Measurements from ENCODE around the gene ATRX. TPM values are rescaled to one million over a fixed set of nuclear protein-coding genes. Genes with fewer than 3 reads are reported as not detected.
"Not testable (repeated sequence)": the region's sequence is repeated elsewhere in the genome, so short reads cannot be mapped to it uniquely, and the experiment has no call there.

The ATRX gene
- 25.2 TPM for polyA plus RNA-seq (2012; ENCODE audit: insufficient read depth, insufficient read length)

- DNase-seq (ENCODE audit: low read depth, low spot score) = peak; percentile 83
- peak within 1 kb of the TSS; percentile 74 for H3K4me3 ChIP-seq (ENCODE audit: low read length)
Measured at GRCh38 chrX:77785486-77786364, at the start of gene ATRX. Gene ATRX, minus strand, starts transcription at chrX:77786216. Its CDS starts 215 bp downstream, at chrX:77786001.

GRCh38 chrX:77831544-77831943 lies 45.5 kb upstream of the ATRX start:
- H3K4me3 ChIP-seq (ENCODE audit: low read length); DNase-seq (ENCODE audit: low read depth, low spot score): not testable (repeated sequence)

DNA sequence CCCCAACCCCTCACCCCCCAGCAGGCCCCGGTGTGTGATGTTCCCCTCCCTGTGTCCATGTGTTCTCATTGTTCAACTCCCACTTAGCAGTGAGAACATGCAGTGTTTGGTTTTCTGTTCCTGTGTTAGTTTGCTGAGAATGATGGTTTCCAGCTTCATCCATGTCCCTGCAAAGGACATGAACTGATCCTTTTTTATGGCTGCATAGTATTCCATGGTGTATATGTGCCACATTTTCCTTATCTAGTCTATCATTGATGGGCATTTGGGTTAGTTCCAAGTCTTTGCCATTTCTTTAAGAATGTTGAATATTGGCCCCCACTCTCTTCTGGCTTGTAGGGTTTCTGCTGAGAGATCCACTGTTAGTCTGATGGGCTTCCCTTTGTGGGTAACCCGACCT lies 36.0 kb upstream of the ATRX start:
- H3K4me3 ChIP-seq (ENCODE audit: low read length); DNase-seq (ENCODE audit: low read depth, low spot score): not testable (repeated sequence)

GRCh38 chrX:77820091-77820727 lies 34.2 kb upstream of the ATRX start:
- DNase-seq (ENCODE audit: low read depth, low spot score) = no peak
- H3K4me3 ChIP-seq (ENCODE audit: low read length) = no peak overlapping the region

GRCh38 chrX:77814210-77814609 lies 28.2 kb upstream of the ATRX start:
- no peak for DNase-seq (ENCODE audit: low read depth, low spot score)
- H3K4me3 ChIP-seq (ENCODE audit: low read length) = no peak overlapping the region

GRCh38 chrX:77802201-77802600 lies 16.2 kb upstream of the ATRX start:
- no peak overlapping the region for H3K4me3 ChIP-seq (ENCODE audit: low read length)

DNA sequence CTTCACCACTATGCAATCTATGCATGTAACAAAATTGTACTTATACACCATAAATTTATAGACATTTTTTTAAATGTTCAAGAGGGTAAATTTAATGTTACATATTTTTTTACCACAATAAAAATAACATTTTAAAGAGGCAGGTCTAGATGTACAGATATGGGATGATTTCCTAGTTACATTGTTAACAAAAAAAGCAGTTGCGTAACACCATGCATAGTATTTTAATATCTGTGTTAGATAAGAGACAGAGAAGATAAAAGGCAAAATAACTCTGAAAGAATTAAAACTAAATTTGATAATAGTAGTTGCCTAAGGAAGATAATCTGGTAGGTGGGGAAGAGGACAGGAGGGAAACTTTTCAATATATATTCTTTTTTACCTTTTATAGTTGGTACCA lies 9.1 kb upstream of the ATRX start:
- H3K4me3 ChIP-seq (ENCODE audit: low read length) = no peak overlapping the region
- no peak for DNase-seq (ENCODE audit: low read depth, low spot score)

More at GRCh38 chrX:77802201-77802600, 16.2 kb upstream of the ATRX start:
- no peak for DNase-seq (ENCODE audit: low read depth, low spot score)

GRCh38 chrX:77793946-77794345 lies 7.9 kb upstream of the ATRX start:
- no peak overlapping the region for H3K4me3 ChIP-seq (ENCODE audit: low read length)
- DNase-seq (ENCODE audit: low read depth, low spot score) = no peak

DNA sequence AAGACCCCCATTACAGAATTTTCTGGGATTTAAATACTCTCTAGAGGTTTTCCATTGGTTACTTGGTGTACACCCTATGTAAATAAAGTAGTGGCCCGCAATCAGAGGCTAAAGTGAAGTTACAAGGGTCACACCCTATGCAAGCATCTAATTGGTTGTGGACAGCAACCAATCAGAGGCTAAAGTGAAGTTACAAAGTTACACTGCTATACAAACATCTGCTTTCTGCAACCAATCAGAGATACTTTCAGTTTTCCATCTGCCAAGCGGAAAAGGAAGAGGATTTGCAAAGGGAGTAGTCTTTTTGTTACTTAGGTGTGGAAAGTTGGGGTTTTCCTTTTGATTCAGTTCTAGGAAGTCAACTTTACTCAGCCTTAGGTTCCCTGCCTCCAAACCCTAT lies 2.0 kb upstream of the ATRX start:
- DNase-seq (ENCODE audit: low read depth, low spot score) = no peak
- no peak overlapping the region for H3K4me3 ChIP-seq (ENCODE audit: low read length)

DNA sequence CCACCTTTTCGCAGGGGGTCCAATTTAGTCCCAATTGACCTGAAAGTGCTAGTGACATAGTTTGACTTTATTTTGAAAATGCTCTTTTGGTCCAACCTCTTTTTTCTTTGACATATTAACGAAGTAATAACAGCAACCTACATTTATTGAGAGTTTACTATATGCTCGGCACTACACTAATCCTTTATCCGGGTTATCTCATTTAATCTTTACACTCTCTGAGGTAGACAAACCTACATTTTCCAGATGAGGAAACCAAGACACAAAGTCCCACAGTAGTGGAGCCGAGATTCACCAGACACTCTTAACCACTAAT lies 307 bp upstream of the ATRX start:
- DNase-seq (ENCODE audit: low read depth, low spot score) = no peak
- H3K4me3 ChIP-seq (ENCODE audit: low read length) = peak overlapping the region; percentile 74

DNA sequence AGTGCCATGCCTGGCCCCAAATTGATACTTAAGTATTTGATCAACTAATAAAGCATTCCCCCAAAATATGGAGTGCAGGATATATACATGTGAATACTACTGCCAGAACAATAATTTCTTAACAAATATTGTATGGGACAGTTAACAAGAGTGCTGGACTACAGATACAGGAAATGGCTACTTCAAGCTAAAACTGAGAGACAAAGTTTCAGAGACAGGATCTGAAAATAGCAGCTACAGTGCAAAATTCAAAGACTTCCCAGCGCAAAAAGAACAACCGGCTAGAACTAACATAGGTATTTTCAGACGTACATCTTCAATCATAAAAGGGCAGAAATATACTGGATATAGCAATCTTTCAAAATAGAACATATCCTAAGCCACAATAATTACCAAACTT lies 6.3 kb downstream of the ATRX start:
- DNase-seq (ENCODE audit: low read depth, low spot score) = no peak
- H3K4me3 ChIP-seq (ENCODE audit: low read length) = no peak overlapping the region

DNA sequence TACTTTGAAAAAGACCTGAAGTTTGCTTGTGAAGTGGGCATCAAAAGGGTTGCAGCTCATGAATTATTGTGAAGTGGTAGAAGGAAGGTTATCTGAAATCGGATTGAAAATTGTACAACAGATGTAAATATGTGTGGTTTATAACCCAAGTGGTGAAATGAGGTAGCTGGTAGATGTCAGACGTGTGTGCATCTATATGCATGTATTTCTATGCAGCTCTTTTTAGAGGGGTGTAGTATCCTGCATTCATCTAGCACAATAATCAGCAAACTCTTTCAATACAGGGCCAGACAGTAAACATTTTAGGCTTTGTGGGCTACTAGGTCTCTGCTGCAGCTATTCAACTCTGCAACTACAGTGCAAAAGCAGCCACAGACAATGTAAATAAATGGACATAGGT lies 9.4 kb downstream of the ATRX start:
- no peak for DNase-seq (ENCODE audit: low read depth, low spot score)
- H3K4me3 ChIP-seq (ENCODE audit: low read length) = no peak overlapping the region

- no peak overlapping the region for H3K4me3 ChIP-seq (ENCODE audit: low read length)
- no peak for DNase-seq (ENCODE audit: low read depth, low spot score)
Measured at GRCh38 chrX:77771601-77772000, 14.4 kb downstream of the ATRX start.

DNA sequence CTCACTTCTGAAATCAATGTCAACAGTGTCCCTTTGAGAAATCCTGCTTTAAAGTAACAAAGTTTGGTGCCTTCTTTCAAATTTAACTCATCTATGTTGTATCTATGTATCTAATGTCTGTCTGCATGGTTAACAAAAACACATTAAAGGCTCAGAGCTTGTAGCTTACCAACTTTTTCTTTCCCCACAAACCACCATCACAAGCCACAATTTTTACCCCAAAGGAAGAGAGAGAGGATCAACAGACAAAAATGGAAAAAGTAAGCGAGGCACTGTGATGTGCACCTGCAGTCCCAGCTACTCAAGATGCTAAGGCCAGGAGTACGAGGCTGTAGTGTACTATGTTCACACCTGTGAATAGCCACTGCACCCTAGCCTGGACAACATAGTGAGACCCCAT lies 17.2 kb downstream of the ATRX start:
- H3K4me3 ChIP-seq (ENCODE audit: low read length) = no peak overlapping the region
- DNase-seq (ENCODE audit: low read depth, low spot score) = peak; percentile 84

DNA sequence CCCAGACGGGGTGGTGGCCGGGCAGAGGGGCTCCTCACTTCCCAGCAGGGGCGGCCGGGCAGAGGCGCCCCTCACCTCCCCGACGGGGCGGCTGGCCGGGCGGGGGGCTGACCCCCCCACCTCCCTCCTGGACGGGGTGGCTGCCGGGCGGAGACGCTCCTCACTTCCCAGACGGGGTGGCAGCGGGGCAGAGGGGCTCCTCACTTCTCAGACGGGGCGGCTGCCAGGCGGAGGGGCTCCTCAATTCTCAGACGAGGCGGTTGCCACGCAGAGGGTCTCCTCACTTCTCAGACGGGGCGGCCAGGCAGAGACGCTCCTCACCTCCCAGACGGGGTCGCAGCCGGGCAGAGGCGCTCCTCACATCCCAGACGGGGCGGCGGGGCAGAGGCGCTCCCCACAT lies 19.8 kb downstream of the ATRX start:
- H3K4me3 ChIP-seq (ENCODE audit: low read length); DNase-seq (ENCODE audit: low read depth, low spot score): not testable (repeated sequence)

DNA sequence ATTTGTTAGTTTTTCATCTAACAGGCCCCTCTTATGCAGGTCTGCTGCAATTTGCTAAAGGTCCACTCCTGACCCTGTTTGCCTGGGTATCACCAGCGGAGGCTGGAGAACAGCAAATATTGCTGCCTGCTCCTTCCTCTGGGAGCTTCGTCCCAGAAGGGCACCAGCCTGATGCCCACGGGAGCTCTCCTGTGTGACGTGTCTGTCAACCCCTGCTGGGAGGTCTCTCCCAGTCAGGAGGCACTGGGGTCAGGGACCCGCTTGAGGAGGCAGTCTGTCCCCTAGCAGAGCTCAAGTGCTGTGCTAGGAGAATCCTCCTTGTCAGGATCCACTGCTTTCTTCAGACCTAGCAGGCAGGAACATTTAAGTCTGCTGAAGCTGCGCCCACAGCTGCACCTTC lies 30.5 kb downstream of the ATRX start:
- no peak overlapping the region for H3K4me3 ChIP-seq (ENCODE audit: low read length)
- no peak for DNase-seq (ENCODE audit: low read depth, low spot score)

- not testable (repeated sequence) for DNase-seq (ENCODE audit: low read depth, low spot score); H3K4me3 ChIP-seq (ENCODE audit: low read length)
Measured at GRCh38 chrX:77753942-77754341, 32.1 kb downstream of the ATRX start.

DNA sequence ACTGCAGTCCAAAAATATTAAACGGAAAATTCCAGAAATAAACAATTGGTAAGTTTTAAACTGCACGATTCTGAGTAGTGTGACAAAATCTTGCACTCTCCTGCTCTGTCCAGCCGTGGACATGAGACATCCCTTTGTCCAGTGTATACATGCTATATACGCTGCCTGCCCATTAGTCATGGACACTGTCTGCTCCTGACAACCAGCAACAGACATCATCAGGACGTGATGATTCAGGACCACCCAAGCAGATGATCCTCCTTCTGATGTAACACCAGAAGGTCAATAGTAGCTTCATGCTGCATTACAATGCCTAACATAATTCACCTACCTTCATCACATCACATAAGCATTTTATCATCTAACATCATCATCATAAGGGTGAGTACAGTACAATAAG lies 36.3 kb downstream of the ATRX start:
- DNase-seq (ENCODE audit: low read depth, low spot score) = no peak
- H3K4me3 ChIP-seq (ENCODE audit: low read length) = no peak overlapping the region

- H3K4me3 ChIP-seq (ENCODE audit: low read length) = no peak overlapping the region
- no peak for DNase-seq (ENCODE audit: low read depth, low spot score)
Measured at GRCh38 chrX:77743720-77744119, 42.3 kb downstream of the ATRX start.

- no peak overlapping the region for H3K4me3 ChIP-seq (ENCODE audit: low read length)
- no peak for DNase-seq (ENCODE audit: low read depth, low spot score)
Measured at GRCh38 chrX:77742788-77743476, 43.1 kb downstream of the ATRX start.

All from Jurkat, Clone E6-1 (cell line).